ENCODE results near the gene NACC2.

The NACC2 gene

DNA sequence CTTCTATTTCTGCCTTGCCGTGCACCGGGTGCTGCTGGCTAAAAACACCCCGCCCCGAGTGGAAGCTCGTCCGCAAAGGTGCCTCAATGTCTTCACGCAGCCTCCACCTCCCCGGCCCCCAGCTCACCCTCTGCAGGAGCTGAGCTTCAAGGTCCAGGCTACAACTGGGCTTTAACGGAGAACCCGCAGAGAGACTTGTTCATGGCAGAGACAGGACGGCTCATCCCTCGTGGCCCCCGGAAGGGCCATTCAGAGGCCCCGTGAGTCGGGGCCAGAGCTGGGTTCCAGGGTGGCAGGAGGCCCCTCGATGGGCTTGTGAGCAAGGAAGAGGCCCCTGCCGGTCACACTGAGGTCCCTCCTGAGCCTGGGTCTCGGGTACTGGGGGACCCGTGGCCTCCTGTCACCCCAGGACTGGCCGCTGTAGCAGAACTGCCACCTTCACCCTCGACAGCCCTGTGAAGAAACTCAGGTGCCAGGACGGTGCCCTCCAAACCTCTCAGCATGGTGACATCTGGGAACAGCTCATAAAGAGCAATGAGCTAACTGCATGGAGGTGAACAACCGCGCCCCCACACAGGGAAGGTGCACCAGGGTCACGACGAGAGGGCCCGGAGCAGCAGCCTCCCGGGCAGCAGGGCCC, 75.9 kb downstream of the NACC2 start:
- peaks cover 8% of the 10 kb centered on the region for H3K36me3 ChIP-seq (ENCODE audit: insufficient read depth, low read length)

DNA sequence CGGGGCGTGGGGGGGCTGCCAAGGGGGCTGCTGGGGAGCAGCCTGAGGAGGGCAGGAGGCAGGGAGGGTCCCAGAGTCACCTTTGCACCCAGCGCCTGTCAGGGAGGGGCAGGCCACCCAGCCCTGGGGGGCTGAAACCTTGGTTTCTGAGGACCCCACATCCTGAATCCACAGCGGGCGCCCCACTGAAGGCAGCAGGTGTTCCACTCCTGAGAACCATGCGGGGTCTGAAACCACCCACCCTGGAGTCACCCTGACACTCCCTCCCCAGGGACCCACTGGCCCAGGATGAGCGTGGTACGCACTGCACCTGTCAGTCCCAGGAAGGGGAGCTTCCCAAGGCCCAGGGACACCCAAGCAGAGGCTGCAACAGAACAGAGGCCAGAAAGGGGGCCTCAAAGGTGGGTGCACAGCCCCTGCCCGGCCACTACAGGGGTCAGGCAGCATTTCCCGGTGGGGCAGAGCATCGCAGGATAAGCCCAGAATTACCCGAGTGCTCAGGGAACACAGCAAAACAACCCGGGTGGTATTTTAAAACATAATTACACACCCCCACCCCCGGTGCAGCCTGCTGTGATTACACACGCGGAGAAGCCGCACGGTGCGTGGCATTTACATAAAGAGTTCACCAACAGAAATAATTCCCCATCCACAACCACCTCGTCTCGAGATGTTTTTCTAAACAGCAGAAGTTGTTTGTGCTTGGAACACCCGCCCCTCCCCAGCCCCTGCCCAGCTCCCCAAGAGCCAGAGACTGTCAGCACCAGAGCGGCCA, 76.6 kb downstream of the NACC2 start:
- Histone ChIP-seq H3K27me3 (ENCODE audit: control insufficient read depth, insufficient read depth, low read length) (no peaks in the 10 kb centered on the region), H3K36me3 (ENCODE audit: insufficient read depth, low read length) (peaks cover 8% of the 10 kb centered on the region), H3K4me1 (ENCODE audit: control insufficient read depth, insufficient read depth, low read length) (peaks cover 2% of the 10 kb centered on the region), H3K9ac (ENCODE audit: low read depth, low read length) (no peak overlapping the region), H3K9me3 (replicated peaks; ENCODE audit: low read length) (no peaks in the 10 kb centered on the region), H3K4me2 (ENCODE audit: low read length) (no peak overlapping the region), H3K4me3 (ENCODE audit: low read length) (no peak overlapping the region)

More for the DNA sequence above, 75.9 kb downstream of the NACC2 start:
- H3K27me3 ChIP-seq (ENCODE audit: control insufficient read depth, insufficient read depth, low read length), result no peaks in the 10 kb centered on the region
- H3K4me3 ChIP-seq (ENCODE audit: low read length), result no peak overlapping the region
- no peak overlapping the region for H3K9ac ChIP-seq (ENCODE audit: low read depth, low read length)
- no peaks in the 10 kb centered on the region for H3K9me3 ChIP-seq (replicated peaks; ENCODE audit: low read length)
- no peak overlapping the region for H3K4me2 ChIP-seq (ENCODE audit: low read length)
- H3K4me1 ChIP-seq (ENCODE audit: control insufficient read depth, insufficient read depth, low read length), result peaks cover 9% of the 10 kb centered on the region

DNA sequence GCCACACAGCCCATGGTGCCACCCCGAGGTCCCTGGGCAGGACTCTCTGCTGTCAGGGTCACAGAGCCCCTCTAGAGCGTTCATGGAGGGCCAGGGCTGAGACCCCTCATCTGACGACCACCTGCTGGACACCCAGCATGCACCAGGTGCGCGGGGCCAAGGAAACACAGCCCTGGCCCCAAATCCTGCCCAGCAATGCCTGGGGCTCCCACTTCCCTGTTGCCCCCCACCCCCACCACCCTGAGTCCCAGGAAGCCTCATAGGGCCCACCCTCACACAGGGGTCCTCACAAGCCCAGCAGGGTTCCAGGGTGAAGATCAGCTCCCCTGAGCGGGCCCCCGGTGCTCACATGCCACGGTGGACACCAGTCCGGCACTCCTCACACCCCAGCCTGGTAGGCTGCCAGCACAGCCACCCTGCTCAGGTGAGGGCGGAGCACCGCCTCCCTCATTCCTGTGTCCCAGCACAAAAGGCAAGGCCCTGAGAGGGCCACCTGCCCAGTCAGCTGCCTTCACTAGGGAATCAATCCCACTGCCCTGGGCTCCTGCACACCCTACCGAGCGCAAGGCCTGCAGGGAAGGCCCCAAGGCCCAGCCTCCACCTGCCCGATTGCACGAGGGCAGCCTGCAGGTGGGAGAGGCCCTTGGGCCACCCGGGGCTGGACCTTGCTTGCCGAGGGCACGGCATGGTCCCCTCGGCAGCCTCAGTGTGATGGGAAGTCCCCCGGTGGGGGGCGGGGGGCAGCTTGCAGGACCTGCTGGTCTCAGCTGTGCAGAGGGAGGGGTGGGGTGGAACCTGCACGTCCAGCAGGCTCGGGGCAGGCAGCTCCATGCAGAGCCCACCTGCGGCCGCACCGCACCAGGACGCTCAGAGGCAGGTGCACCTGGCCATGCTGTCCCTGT, 77.5 kb downstream of the NACC2 start:
- Histone ChIP-seq H3K4me1 (ENCODE audit: control insufficient read depth, insufficient read depth, low read length) (no peaks in the 10 kb centered on the region), H3K36me3 (ENCODE audit: insufficient read depth, low read length) (peaks cover 11% of the 10 kb centered on the region), H3K9me3 (replicated peaks; ENCODE audit: low read length) (no peaks in the 10 kb centered on the region), H3K27me3 (ENCODE audit: control insufficient read depth, insufficient read depth, low read length) (no peaks in the 10 kb centered on the region), H3K4me2 (ENCODE audit: low read length) (no peak overlapping the region), H3K4me3 (ENCODE audit: low read length) (no peak overlapping the region), H3K9ac (ENCODE audit: low read depth, low read length) (no peak overlapping the region)

DNA sequence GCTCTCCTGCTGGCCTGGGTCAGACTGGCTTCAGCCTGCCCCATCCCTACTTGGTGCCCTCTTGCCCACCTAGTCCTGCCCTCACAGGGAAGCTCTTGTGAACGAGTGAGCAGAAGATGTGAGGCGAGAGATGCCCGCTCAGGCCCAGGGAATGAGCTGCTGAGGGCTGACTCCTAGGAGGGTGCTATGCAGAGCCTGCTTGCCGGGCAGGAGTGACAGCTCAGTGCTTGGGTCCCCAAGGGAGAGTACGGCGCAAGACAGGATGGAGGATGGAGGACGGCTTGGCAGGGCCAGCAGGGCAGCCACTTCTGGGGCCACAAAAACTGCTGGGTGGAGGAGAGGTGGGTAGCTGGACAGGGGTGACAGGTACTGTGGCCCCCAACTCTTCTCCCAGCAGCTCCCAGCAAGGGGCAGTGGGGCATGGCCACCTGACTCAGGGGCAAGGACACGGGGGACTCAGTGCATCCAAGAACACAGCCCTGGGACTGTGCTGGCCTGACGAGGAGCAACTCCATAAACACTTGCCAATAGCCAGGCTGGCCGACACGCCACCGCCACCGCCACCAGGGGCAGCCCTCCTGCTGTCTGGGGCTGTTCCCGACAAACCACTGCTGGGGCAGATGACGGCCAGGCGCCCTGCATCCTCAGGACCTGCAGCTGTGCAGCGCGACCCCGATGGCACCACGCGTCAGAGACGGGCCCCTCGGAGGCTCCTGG, 78.4 kb downstream of the NACC2 start:
- Histone ChIP-seq H3K4me2 (ENCODE audit: low read length) (no peak overlapping the region), H3K4me1 (ENCODE audit: control insufficient read depth, insufficient read depth, low read length) (peaks cover 5% of the 10 kb centered on the region), H3K36me3 (ENCODE audit: insufficient read depth, low read length) (peaks cover 8% of the 10 kb centered on the region), H3K27me3 (ENCODE audit: control insufficient read depth, insufficient read depth, low read length) (no peaks in the 10 kb centered on the region), H3K9ac (ENCODE audit: low read depth, low read length) (no peak overlapping the region), H3K4me3 (ENCODE audit: low read length) (no peak overlapping the region), H3K9me3 (replicated peaks; ENCODE audit: low read length) (no peaks in the 10 kb centered on the region)

DNA sequence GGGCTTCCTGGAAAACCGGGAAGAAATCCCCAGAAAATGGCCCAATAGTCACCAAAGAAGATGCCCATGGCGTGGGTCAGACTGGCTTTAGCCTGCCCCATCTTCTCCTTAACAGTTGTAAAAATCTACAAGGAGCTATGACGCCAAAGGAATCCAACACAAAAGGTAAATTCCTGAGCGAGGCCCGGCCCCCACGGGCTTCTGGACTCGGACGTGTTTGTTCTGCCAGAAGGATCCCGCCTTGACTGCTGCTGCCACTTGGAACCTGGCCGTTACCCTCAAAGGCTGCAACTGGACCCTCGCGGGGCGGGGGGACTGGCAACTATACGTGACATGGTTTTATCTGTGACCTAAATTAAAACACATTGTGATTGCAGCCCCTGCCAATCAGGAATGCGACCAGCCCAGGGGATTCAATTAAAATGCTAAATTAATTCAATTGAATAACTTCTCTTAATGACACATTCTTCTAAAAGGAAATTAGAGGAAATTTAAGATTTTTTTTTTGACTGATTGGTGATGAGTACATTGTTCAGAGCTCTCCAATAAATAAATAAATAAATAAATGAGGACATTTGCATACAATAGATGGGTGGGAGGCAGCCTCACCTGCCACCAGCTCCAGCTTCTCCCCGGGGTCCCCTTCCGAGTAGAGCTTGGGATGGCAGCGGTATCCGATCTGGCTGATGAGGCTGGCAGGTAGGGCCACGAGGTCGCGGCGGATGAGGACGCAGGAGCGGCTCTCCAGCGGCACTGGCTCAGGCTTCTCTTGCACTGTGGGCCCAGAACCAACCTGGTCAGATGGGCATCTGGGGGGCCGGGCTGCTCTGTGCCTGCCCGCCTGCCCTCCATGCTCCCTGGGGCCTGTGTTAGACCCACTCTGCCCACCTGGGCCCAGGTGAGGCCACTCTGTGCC, 79.2 kb downstream of the NACC2 start:
- Histone ChIP-seq H3K4me2 (ENCODE audit: low read length) (no peak overlapping the region), H3K36me3 (ENCODE audit: insufficient read depth, low read length) (peaks cover 8% of the 10 kb centered on the region), H3K27me3 (ENCODE audit: control insufficient read depth, insufficient read depth, low read length) (no peaks in the 10 kb centered on the region), H3K9me3 (replicated peaks; ENCODE audit: low read length) (no peaks in the 10 kb centered on the region), H3K9ac (ENCODE audit: low read depth, low read length) (no peak overlapping the region), H3K4me3 (ENCODE audit: low read length) (no peak overlapping the region), H3K4me1 (ENCODE audit: control insufficient read depth, insufficient read depth, low read length) (peaks cover 5% of the 10 kb centered on the region)

DNA sequence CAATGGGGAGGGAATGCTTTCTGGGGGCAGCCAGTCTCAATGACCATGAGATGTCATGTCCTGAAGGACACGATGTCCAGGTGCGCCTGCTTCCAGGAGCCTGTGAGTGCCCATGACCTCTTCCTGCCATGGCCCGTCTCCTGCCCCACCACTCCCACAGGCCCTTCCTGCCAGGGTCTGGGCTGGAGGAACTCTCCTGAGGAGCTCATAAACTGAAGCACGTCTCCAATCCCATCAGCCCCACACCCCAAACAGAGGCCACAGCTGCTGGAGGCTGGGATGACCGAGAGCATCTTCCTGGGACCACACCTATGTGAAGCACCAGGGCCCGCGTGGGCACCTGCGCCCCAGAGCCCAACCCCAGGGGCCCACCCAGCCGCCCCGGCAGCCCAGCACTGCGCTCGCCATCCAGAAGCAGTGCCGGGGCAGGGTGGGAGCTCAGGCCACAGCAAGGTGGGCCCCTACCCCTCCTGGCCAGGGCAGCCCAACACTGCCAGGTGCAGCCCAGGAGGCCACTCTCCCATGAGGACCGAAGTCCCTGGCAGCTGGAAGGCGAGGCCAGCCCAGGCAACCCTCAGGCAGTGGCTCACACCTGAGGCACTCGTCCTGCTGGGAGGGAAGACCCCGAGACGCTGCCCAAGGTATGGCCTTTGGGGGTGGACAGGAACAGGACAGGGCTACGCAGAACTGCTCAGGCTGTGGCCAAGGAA, 80.0 kb downstream of the NACC2 start:
- H3K4me3 ChIP-seq (ENCODE audit: low read length), result no peak overlapping the region
- H3K4me2 ChIP-seq (ENCODE audit: low read length), result no peak overlapping the region
- peaks cover 9% of the 10 kb centered on the region for H3K36me3 ChIP-seq (ENCODE audit: insufficient read depth, low read length)

DNA sequence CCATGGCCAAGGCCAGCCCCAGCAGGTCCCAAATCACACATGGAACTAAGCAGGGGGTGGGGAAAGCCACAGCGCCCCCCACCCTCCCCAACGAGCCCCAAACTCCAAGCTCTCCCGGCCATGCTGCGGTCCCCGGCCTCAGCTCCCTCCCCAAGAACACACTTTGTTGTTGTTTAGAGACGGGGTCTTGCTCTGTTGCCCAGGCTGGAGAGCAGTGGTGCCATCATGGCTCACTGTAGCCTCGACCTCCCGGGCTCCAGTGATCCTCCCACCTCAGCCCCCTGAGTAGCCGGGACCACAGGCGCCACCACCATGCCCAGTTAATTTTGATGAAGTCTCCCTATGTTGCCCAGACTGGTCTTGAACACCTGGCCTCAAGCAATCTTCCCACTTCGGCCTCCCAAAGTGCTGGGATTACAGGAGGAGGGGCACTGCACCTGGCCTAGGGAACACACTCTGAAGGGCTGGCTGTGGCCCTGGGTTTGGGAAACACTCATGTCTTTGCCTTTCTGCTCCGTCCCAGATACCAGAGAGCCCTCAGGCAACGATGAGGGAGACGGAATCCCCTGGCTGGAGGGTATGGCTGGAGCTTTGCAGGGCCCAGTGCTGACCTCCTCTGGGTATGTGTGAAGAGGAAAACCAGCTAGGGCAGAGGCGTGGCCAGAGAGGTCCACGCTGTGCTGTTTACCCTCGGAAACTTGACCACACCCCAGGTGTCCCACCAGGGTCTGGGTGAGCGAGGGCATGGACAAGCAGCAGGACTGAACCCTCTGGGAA, 80.8 kb downstream of the NACC2 start:
- H3K36me3 ChIP-seq (ENCODE audit: insufficient read depth, low read length), result peaks cover 9% of the 10 kb centered on the region
- H3K9me3 ChIP-seq (replicated peaks; ENCODE audit: low read length), result no peaks in the 10 kb centered on the region
- H3K27me3 ChIP-seq (ENCODE audit: control insufficient read depth, insufficient read depth, low read length), result no peaks in the 10 kb centered on the region
- no peak overlapping the region for H3K4me3 ChIP-seq (ENCODE audit: low read length)
- peaks cover 5% of the 10 kb centered on the region for H3K4me1 ChIP-seq (ENCODE audit: control insufficient read depth, insufficient read depth, low read length)
- H3K9ac ChIP-seq (ENCODE audit: low read depth, low read length), result no peak overlapping the region
- no peak overlapping the region for H3K4me2 ChIP-seq (ENCODE audit: low read length)

More for the DNA sequence above, 80.0 kb downstream of the NACC2 start:
- Histone ChIP-seq H3K4me1 (ENCODE audit: control insufficient read depth, insufficient read depth, low read length) (peaks cover 5% of the 10 kb centered on the region), H3K27me3 (ENCODE audit: control insufficient read depth, insufficient read depth, low read length) (no peaks in the 10 kb centered on the region), H3K9me3 (replicated peaks; ENCODE audit: low read length) (no peaks in the 10 kb centered on the region), H3K9ac (ENCODE audit: low read depth, low read length) (no peak overlapping the region)

DNA sequence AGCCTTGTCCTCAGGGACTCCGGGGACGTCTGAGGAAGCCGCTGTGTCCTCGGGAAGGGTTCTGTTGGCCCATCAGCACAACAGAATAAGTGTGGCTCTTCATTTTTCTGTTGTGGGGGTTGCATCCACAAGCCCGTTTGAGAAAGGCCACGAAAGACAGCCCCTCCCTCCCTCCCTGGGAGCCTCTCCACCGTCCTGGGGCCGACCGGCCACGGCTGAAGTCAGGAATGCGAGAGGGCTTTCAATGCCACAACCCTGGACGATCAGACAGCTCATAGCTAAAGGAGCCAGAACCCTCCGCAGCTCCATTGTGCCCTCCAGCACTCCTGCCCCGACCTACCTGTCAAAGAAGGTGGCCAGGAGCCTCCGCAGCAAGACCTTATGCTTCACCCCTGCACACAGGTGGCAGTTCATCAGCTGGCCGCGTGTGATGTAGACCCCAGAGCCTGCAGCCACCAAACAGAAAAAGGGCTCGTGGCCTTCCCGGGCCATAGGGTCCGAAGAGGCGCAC, 81.5 kb downstream of the NACC2 start:
- Histone ChIP-seq H3K36me3 (ENCODE audit: insufficient read depth, low read length) (peaks cover 9% of the 10 kb centered on the region), H3K4me1 (ENCODE audit: control insufficient read depth, insufficient read depth, low read length) (peaks cover 11% of the 10 kb centered on the region)

DNA sequence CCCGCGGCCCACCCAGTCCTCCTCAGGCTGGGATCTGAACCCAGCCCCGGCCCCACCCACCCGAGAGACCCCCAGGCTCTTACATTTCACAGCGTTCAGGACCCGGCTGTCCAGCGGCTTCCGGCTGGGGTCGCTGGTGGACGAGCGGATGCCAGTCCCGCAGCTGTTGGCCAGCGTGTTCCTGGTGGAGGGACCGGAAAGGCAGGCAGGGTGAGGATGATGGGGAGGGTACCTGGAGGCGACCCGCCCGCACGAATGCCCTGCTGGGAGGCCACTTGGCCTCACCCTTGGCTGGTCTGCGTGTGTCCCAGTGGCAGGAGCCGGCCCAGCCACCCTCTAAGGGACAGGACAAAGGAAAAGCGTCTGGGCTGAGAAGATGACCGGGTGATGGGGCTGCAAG, 82.0 kb downstream of the NACC2 start:
- Histone ChIP-seq H3K36me3 (ENCODE audit: insufficient read depth, low read length) (peaks cover 9% of the 10 kb centered on the region), H3K27me3 (ENCODE audit: control insufficient read depth, insufficient read depth, low read length) (no peaks in the 10 kb centered on the region), H3K9me3 (replicated peaks; ENCODE audit: low read length) (no peaks in the 10 kb centered on the region), H3K4me1 (ENCODE audit: control insufficient read depth, insufficient read depth, low read length) (peaks cover 16% of the 10 kb centered on the region), H3K4me3 (ENCODE audit: low read length) (no peak overlapping the region), H3K4me2 (ENCODE audit: low read length) (no peak overlapping the region), H3K9ac (ENCODE audit: low read depth, low read length) (no peak overlapping the region)

More for the DNA sequence above, 81.5 kb downstream of the NACC2 start:
- H3K9me3 ChIP-seq (replicated peaks; ENCODE audit: low read length), result no peaks in the 10 kb centered on the region
- no peak overlapping the region for H3K9ac ChIP-seq (ENCODE audit: low read depth, low read length)
- H3K4me2 ChIP-seq (ENCODE audit: low read length), result no peak overlapping the region
- no peak overlapping the region for H3K4me3 ChIP-seq (ENCODE audit: low read length)
- H3K27me3 ChIP-seq (ENCODE audit: control insufficient read depth, insufficient read depth, low read length), result no peaks in the 10 kb centered on the region
